Neutrophil (primary cell): ENCODE results near the gene IGFL3.

ENCODE experiments used
- H3K27ac ChIP-seq: fragments of 200-600 bp; sonication (generic); 2 replicates; pipeline ENCODE4 v1.5.1; 2016; ENCODE audit warnings: mild to moderate bottlenecking, moderate library complexity
- H3K27me3 ChIP-seq: fragments of 200-600 bp; sonication (generic); 2 replicates; pipeline ENCODE4 v1.6.0; 2016; ENCODE audit warnings: mild to moderate bottlenecking
- H3K36me3 ChIP-seq: fragments of 200-600 bp; sonication (generic); 2 replicates; pipeline ENCODE4 v1.5.1; 2017
- H3K4me1 ChIP-seq, 2 experiments: fragments of 200-600 bp in 1 of 2; sonication (generic) in 1 of 2; 1 replicate in 1 of 2; 2 replicates in 1 of 2; pipeline versions ENCODE4 v1.5.1 to v1.6.1; 2013 to 2016; ENCODE audit warnings: low read depth in 1 of 2, low read length in 1 of 2, mild to moderate bottlenecking in 1 of 2, moderate library complexity in 1 of 2; ENCODE audit not compliant: control insufficient read depth in 1 of 2, insufficient read depth in 1 of 2
- H3K4me3 ChIP-seq, 2 experiments: fragments of 200-600 bp in 1 of 2; sonication (generic) in 1 of 2; 1 replicate in 1 of 2; 2 replicates in 1 of 2; pipeline ENCODE4 v1.5.1; 2013 to 2016; ENCODE audit warnings: low read depth in 1 of 2, low read length in 1 of 2, mild to moderate bottlenecking in 1 of 2, moderate library complexity in 1 of 2
- H3K9me3 ChIP-seq: fragments of 200-600 bp; sonication (generic); 2 replicates; pipeline ENCODE4 v1.5.1; 2016
- TF ChIP-seq, protein P1 (sequence below): fragments of 200-600 bp; sonication (generic); IDR thresholded peaks from 2 replicates; pipeline ENCODE4 v1.5.1; 2016; ENCODE audit warnings: antibody characterized with exemption

IGFL3 gene

GRCh38 chr19:46076951-46077814 is 47.3 kb downstream of the IGFL3 start:
- Histone ChIP-seq H3K27ac (no peak overlapping the region), H3K27me3 (peaks cover 100% of the 10 kb centered on the region), H3K4me3 (no peak overlapping the region)

GRCh38 chr19:46076031-46076880 is 48.2 kb downstream of the IGFL3 start:
- H3K27me3 ChIP-seq: peaks cover 100% of the 10 kb centered on the region
- no peaks in the 10 kb centered on the region for H3K4me1 ChIP-seq
- no peaks in the 10 kb centered on the region for H3K9me3 ChIP-seq
- H3K4me3 ChIP-seq: no peak overlapping the region
- H3K36me3 ChIP-seq: no peaks in the 10 kb centered on the region
- TF ChIP-seq, protein P1, sequence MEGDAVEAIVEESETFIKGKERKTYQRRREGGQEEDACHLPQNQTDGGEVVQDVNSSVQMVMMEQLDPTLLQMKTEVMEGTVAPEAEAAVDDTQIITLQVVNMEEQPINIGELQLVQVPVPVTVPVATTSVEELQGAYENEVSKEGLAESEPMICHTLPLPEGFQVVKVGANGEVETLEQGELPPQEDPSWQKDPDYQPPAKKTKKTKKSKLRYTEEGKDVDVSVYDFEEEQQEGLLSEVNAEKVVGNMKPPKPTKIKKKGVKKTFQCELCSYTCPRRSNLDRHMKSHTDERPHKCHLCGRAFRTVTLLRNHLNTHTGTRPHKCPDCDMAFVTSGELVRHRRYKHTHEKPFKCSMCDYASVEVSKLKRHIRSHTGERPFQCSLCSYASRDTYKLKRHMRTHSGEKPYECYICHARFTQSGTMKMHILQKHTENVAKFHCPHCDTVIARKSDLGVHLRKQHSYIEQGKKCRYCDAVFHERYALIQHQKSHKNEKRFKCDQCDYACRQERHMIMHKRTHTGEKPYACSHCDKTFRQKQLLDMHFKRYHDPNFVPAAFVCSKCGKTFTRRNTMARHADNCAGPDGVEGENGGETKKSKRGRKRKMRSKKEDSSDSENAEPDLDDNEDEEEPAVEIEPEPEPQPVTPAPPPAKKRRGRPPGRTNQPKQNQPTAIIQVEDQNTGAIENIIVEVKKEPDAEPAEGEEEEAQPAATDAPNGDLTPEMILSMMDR: no peak
- no peak overlapping the region for H3K27ac ChIP-seq

More at GRCh38 chr19:46076951-46077814, 47.3 kb downstream of the IGFL3 start:
- TF ChIP-seq, protein P1: no peak
- Histone ChIP-seq H3K9me3 (no peaks in the 10 kb centered on the region), H3K4me1 (no peaks in the 10 kb centered on the region), H3K36me3 (no peaks in the 10 kb centered on the region)

DNA sequence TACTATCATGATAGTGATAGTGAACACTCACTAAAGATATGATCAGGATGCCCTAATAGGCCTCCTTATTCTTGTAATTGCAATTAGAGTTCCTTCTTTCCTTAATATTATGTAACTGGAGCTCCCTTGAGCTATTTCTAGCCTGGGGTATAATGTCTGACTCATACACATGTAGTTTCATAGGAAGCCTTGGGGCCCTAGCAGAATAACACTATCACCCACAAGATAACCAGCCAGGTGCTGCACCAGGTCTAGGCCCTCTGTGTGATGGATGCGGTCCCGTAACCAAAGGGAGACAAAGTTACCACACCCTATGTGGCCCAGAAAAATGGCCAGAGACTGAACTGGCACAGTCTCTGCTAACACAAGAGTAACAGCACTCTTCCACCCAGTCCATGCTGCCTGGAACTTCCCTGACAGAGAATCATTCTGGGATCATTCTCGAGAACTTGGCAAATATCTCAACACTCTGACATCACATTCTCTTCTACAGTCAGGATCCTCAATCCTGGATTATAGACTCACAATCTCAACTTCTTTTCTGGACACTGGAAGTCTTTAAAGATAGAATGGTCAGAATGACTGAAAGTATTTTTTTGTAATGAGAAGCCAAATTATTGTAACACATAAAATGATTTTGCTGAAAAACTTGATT is 51.1 kb downstream of the IGFL3 start:
- no peaks in the 10 kb centered on the region for H3K9me3 ChIP-seq
- peaks cover 3 to 6% of the 10 kb centered on the region in 2 experiments for H3K4me1 ChIP-seq
- H3K27me3 ChIP-seq: peaks cover 100% of the 10 kb centered on the region
- H3K4me3 ChIP-seq: no peak overlapping the region
- TF ChIP-seq, protein P1: no peak
- H3K27ac ChIP-seq: no peak overlapping the region
- no peaks in the 10 kb centered on the region for H3K36me3 ChIP-seq
